ENCODE data around the gene RORC. TPM values are rescaled to one million over a fixed set of nuclear protein-coding genes. Genes with fewer than 3 reads are reported as not detected.

RORC gene
- total RNA-seq, 1 experiment from 2014 or later, result 1.3 TPM

GRCh38 chr1:151858886-151859665 lies 27.5 kb upstream of the RORC start:
- H2AFZ ChIP-seq (ENCODE audit: low read depth, low read length, poor library complexity, severe bottlenecking), result no peak overlapping the region

DNA sequence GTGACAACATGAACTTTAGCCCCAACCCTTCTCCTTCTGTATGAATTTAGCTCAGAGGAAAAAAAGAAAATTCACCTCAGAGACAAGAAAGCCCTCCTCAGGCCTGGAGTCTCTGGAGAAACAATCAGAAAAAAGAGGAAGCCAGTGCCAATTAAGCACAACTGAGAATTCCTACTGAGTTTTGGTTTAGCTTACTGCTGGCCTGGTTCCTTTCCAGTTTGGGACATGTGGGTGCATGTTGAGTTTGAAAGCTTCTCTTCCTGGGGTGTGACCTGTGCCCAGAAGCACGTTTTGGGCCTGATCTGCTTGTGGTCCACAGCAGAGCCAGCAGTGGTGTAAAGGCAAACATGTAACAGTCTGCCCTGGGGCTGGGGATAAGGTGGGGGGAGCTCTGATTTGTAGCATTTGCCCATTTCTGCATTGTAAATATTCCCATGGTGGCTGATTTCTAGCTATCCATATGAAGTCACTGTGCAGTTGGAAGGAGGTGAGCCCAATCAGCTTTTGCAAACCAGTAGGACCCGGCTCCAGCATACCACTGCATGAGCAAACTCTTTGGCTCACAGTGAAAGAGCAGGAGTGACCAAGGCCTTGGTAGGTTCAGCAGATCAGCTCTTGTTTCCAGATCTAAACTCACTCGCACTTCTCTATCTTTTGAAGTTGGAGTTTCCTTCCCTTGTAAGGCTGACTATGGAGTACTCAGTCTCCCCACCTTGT lies 26.6 kb upstream of the RORC start:
- no peak for DNase-seq (ENCODE audit: low read depth, low spot score)
- Histone ChIP-seq H3K4me3 (replicated peaks in 1 of 2; ENCODE audit: low read depth in 1 of 2, low read length in 2 of 2) (no peak overlapping the region), H3K27me3 (ENCODE audit: insufficient read depth, low read length) (no peaks in the 10 kb centered on the region), H4K20me1 (ENCODE audit: insufficient read depth) (no peaks in the 10 kb centered on the region), H3K9ac (ENCODE audit: low read length) (no peak overlapping the region), H3K4me2 (ENCODE audit: low read length) (no peak overlapping the region), H3K36me3 (ENCODE audit: control insufficient read depth in 1 of 2, insufficient read depth in 2 of 2, low read length in 2 of 2) (no peaks in the 10 kb centered on the region), H3K9me3 (ENCODE audit: control insufficient read depth in 1 of 2, insufficient read depth in 1 of 2, low read depth in 1 of 2, low read length in 2 of 2) (no peaks in the 10 kb centered on the region), H3K27ac (ENCODE audit: low read depth, low read length) (no peak overlapping the region), H2AFZ (ENCODE audit: low read depth, low read length, poor library complexity, severe bottlenecking) (no peak overlapping the region), H3K9me2 (ENCODE audit: insufficient read depth) (no peaks in the 10 kb centered on the region), H3K4me1 (ENCODE audit: control insufficient read depth in 1 of 2, insufficient read depth in 2 of 2, low read length in 2 of 2) (no peaks in the 10 kb centered on the region), H3K79me2 (ENCODE audit: insufficient read depth, low read length) (no peaks in the 10 kb centered on the region)
- intact Hi-C loops (cut with micrococcal nuclease), result no loop called here
- RAD21 ChIA-PET (ENCODE audit: low non-redundant PET in 1 of 2, low total read pairs in 2 of 2, uncharacterized antibody in 2 of 2, unreplicated experiment in 2 of 2), result no interaction called here
- BruUV-seq (replicated peaks), result no TSS peak
- CTCF ChIA-PET, result no interaction called here
- POLR2A ChIA-PET, result no interaction called here
- no peak for ATAC-seq
- TF ChIP-seq EZH2phosphoT487 (IDR thresholded peaks at IDR 0.05; ENCODE audit: borderline replicate concordance) (no peak), ZNF274 (IDR thresholded peaks at IDR 0.05; ENCODE audit: low read depth, low read length) (no peak), CTCF (IDR thresholded peaks at IDR 0.05 in 2 of 3, conservative IDR thresholded peaks at IDR 0.05 in 1 of 3; ENCODE audit: borderline replicate concordance in 1 of 3, insufficient read depth in 1 of 3, low read depth in 2 of 3, low read length in 2 of 3) (no peak), ELF1 (IDR thresholded peaks at IDR 0.05; ENCODE audit: borderline replicate concordance, low read depth) (no peak), ZFX (IDR thresholded peaks at IDR 0.05) (no peak), TCF7L2 (IDR thresholded peaks at IDR 0.05; ENCODE audit: borderline replicate concordance, extremely low read depth, insufficient read depth, insufficient read length) (no peak), RAD21 (IDR thresholded peaks at IDR 0.05; ENCODE audit: low read depth) (no peak)
- TF ChIP-seq, protein P1, sequence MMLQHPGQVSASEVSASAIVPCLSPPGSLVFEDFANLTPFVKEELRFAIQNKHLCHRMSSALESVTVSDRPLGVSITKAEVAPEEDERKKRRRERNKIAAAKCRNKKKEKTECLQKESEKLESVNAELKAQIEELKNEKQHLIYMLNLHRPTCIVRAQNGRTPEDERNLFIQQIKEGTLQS (IDR thresholded peaks at IDR 0.05), result no peak
- TF ChIP-seq, protein P2, sequence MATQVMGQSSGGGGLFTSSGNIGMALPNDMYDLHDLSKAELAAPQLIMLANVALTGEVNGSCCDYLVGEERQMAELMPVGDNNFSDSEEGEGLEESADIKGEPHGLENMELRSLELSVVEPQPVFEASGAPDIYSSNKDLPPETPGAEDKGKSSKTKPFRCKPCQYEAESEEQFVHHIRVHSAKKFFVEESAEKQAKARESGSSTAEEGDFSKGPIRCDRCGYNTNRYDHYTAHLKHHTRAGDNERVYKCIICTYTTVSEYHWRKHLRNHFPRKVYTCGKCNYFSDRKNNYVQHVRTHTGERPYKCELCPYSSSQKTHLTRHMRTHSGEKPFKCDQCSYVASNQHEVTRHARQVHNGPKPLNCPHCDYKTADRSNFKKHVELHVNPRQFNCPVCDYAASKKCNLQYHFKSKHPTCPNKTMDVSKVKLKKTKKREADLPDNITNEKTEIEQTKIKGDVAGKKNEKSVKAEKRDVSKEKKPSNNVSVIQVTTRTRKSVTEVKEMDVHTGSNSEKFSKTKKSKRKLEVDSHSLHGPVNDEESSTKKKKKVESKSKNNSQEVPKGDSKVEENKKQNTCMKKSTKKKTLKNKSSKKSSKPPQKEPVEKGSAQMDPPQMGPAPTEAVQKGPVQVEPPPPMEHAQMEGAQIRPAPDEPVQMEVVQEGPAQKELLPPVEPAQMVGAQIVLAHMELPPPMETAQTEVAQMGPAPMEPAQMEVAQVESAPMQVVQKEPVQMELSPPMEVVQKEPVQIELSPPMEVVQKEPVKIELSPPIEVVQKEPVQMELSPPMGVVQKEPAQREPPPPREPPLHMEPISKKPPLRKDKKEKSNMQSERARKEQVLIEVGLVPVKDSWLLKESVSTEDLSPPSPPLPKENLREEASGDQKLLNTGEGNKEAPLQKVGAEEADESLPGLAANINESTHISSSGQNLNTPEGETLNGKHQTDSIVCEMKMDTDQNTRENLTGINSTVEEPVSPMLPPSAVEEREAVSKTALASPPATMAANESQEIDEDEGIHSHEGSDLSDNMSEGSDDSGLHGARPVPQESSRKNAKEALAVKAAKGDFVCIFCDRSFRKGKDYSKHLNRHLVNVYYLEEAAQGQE (IDR thresholded peaks at IDR 0.05; ENCODE audit: low read depth), result no peak

More at GRCh38 chr1:151858886-151859665, 27.5 kb upstream of the RORC start:
- Histone ChIP-seq H3K27me3 (ENCODE audit: insufficient read depth, low read length) (no peaks in the 10 kb centered on the region), H3K4me2 (ENCODE audit: low read length) (no peak overlapping the region), H3K9me2 (ENCODE audit: insufficient read depth) (no peaks in the 10 kb centered on the region), H3K4me1 (ENCODE audit: control insufficient read depth in 1 of 2, insufficient read depth in 2 of 2, low read length in 2 of 2) (no peaks in the 10 kb centered on the region), H3K4me3 (replicated peaks in 1 of 2; ENCODE audit: low read depth in 1 of 2, low read length in 2 of 2) (no peak overlapping the region), H3K36me3 (ENCODE audit: control insufficient read depth in 1 of 2, insufficient read depth in 2 of 2, low read length in 2 of 2) (no peaks in the 10 kb centered on the region), H3K79me2 (ENCODE audit: insufficient read depth, low read length) (no peaks in the 10 kb centered on the region), H3K9ac (ENCODE audit: low read length) (no peak overlapping the region), H4K20me1 (ENCODE audit: insufficient read depth) (no peaks in the 10 kb centered on the region), H3K9me3 (ENCODE audit: control insufficient read depth in 1 of 2, insufficient read depth in 1 of 2, low read depth in 1 of 2, low read length in 2 of 2) (no peaks in the 10 kb centered on the region), H3K27ac (ENCODE audit: low read depth, low read length) (no peak overlapping the region)
- no peak for TF ChIP-seq CBX3 (IDR thresholded peaks at IDR 0.05; ENCODE audit: low read depth)
- no peak for TF ChIP-seq SP1 (IDR thresholded peaks at IDR 0.05; ENCODE audit: low read depth)
- TF ChIP-seq POLR2AphosphoS5 (IDR thresholded peaks at IDR 0.05; ENCODE audit: low read depth, low read length), result no peak
- no peak for TF ChIP-seq ELF1 (IDR thresholded peaks at IDR 0.05; ENCODE audit: borderline replicate concordance, low read depth)
- no peak for TF ChIP-seq ZFX (IDR thresholded peaks at IDR 0.05)
- no peak for TF ChIP-seq CEBPB (IDR thresholded peaks at IDR 0.05; ENCODE audit: low read depth)
- no peak for TF ChIP-seq SRF (IDR thresholded peaks at IDR 0.05; ENCODE audit: low read depth)
- TF ChIP-seq EZH2phosphoT487 (IDR thresholded peaks at IDR 0.05; ENCODE audit: borderline replicate concordance), result no peak
- TF ChIP-seq EGR1 (IDR thresholded peaks at IDR 0.05; ENCODE audit: low read depth), result no peak
- intact Hi-C loops (cut with micrococcal nuclease), result no loop called here
- BruUV-seq (replicated peaks), result no TSS peak
- POLR2A ChIA-PET, result no interaction called here
- ATAC-seq (no peak), DNase-seq (ENCODE audit: low read depth, low spot score) (no peak)
- CTCF ChIA-PET, result no interaction called here
- RAD21 ChIA-PET (ENCODE audit: low non-redundant PET in 1 of 2, low total read pairs in 2 of 2, uncharacterized antibody in 2 of 2, unreplicated experiment in 2 of 2), result no interaction called here
